H54 (cell line): Measurements from ENCODE around the gene MIEF2.
A peak's percentile ranks its signal among the peaks of the same experiment; 100 is the strongest.

Experiments
- DNase-seq: peaks from one replicate; pipeline ENCODE4 v3.0.0; 2011; ENCODE audit warnings: low spot score, mixed read lengths; ENCODE audit not compliant: insufficient read length
- FAIRE-seq: peaks from 3 replicates; lab custom pipeline; 2011; peaks lifted over from hg19 to GRCh38; lab: Jason Lieb, UNC
- POLR2A ChIP-seq: IDR thresholded peaks from 2 replicates; pipeline ENCODE4 v1.6.1; 2011; ENCODE audit warnings: low read depth, mild to moderate bottlenecking, low read length

The MIEF2 gene

DNA sequence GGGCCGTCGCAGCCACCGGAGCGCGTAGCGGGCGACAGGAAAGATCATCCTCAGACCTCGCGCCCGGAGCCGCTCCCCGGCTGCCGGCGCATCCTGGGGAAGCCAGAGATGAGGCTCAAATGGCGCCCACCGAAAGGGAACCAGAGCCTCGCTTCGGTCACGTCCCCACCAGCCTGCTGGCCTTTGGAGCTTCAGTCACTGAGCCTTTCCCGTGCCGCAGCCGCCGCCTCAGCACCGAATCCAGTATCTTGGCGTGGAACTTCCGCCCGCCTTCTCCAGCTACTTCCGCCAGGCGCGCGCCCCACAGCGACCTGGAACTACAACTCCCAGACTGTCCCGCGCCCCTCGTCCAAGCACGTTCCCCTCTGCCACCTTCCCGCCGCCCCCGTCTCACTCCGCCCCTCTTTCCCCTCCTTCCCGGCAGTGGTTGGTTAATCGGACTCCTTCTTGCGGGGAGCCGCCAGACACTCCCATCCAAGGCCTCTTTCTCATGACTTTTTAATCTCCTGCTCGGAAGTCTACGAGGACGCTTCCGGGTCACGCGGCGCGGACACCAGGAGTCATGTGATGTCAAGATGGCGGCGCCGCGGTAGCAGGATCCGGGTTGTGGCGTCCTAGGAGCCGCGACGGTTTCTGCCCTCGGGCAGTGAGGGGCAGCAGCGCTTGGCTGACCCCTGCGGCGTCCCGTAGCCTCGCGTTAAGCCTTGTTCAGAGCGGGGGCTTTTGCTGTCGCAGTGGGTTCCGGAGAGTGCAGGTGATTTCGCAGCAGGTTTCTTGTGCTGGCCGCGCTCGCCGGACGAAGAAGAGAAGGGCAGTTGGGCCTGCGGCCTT is 54.5 kb downstream of the MIEF2 start, which contains the start of the genes SMCR8 and TOP3A:
Gene SMCR8, plus strand, starts transcription at position 563 of the 831 bp plus-strand sequence. CDS start 497 bp downstream, outside the sequence.
Gene TOP3A, minus strand, starts transcription at position 264 of the 831 bp plus-strand sequence. Its CDS starts 216 bp downstream, at position 48.
- TF ChIP-seq POLR2A, result peak; percentile 97
- FAIRE-seq (no peak), DNase-seq (peak; percentile 99)

DNA sequence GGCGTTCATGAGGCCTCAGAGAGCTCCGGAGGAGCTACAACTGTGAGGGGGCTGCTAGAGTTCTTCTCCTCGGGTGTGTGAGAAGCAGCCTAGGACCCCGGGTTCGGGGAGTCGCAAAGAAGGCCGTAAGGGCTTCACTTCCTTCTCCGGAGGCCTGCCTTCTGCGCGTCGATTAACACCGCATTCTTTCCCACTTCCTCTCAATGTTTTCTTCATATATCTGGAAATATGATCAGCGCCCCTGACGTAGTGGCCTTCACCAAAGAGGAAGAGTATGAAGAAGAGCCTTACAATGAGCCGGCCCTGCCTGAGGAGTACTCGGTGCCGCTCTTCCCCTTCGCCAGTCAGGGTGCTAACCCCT is 55.1 kb downstream of the MIEF2 start:
- no peak for TF ChIP-seq POLR2A
- FAIRE-seq, result no peak
- no peak for DNase-seq

DNA sequence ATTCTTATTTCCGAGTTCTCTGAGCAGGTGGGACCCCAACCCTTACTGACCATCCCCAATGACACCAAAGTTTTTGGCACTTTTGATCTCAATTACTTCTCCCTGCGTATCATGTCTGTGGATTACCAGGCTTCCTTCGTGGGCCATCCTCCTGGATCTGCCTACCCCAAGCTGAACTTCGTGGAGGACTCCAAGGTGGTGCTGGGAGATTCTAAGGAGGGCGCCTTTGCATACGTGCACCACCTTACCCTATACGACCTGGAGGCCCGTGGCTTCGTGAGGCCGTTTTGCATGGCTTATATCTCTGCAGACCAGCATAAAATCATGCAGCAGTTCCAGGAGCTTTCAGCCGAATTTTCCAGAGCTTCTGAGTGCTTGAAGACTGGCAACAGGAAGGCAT is 55.5 kb downstream of the MIEF2 start:
- FAIRE-seq (no peak), DNase-seq (no peak)
- no peak for TF ChIP-seq POLR2A
